GM21515 (cell line): ENCODE measurements around the gene TUBA8.
"Not testable (repeated sequence)": the region's sequence is repeated elsewhere in the genome, so short reads cannot be mapped to it uniquely, and the experiment has no call there.

Experiments used
- ATAC-seq: cut with Tn5 transposase; IDR thresholded peaks from one replicate; pipeline ENCODE4 v1.9.1; 2021; ENCODE audit not compliant: unreplicated experiment

TUBA8 gene

GRCh38 chr22:18126606-18127005 lies 16.0 kb downstream of the TUBA8 start:
- ATAC-seq, result no peak

DNA sequence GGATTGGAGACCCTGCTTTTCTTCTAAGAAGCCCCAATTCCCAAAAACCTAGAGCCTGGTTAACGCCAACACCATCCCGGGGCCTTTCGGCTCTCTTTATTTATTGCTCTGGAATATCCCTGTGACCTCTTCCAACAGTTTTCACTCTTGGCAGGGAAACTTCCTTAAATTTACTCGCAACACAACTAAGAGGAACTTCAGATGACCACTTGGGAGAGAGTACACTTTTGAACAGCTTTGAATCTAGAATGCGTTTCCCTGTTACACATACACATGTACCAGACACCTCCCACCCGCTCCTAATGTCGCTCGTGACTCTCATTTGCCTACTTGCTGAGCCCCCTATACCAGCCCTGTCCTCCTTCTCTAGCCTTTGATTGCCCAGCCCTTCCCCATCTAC lies 19.4 kb downstream of the TUBA8 start:
- ATAC-seq, result no peak

GRCh38 chr22:18130699-18131429 lies 20.3 kb downstream of the TUBA8 start:
- no peak for ATAC-seq

- ATAC-seq, result no peak
Measured at GRCh38 chr22:18133452-18133851, 22.8 kb downstream of the TUBA8 start.

DNA sequence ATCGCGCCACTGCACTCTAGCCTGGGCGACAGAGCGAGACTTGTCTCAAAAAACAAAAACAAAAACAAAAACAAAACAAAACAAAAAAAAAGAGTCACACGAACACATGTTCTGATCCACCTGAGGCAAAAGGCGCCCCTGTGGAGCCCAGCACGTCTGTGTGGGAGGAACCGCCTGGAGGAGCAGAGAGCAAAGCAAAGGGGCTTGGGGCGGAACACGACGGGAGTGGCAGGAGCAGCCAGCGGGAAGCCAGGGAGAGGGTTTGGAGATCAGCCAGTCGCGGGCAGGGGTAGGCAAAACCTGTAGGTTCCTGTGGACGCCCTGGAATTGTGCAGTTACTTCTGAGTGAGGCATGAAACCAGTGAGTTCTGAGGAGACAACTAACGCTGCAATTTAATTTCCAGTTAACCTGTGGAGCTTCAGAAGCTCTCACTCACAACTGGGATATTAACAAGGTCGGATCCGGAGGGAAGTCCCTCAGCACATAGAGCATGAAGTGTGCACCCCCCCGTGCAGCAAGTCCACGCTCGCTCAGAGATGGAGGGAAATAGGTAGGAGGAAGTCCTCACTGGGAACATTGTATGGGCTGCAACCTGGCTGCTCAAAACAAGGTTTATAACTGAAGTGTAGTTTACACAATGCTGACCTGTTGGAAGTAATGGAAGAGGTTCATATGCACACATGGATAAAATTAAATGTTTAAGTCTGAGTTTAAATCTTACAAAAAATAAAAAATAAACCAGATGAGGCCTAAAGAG lies 26.1 kb downstream of the TUBA8 start:
- no peak for ATAC-seq

DNA sequence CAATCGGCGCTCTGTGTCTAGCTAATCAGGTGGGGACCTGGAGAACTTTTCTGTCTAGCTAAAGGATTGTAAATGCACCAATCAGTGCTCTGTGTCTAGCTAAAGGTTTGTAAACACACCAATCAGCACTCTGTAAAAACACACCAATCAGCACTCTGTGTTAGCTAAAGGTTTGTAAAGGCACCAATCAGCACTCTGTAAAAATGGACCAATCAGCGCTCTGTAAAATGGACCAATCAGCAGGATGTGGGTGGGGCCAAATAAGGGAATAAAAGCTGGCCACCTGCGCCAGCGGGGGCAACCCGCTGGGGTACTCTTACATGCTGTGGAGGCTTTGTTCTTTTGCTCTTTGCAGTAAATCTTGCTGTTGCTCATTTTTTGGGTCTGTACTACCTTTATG lies 30.4 kb downstream of the TUBA8 start:
- ATAC-seq, result not testable (repeated sequence)

- ATAC-seq, result no peak
Measured at GRCh38 chr22:18144105-18144504, 33.5 kb downstream of the TUBA8 start.

DNA sequence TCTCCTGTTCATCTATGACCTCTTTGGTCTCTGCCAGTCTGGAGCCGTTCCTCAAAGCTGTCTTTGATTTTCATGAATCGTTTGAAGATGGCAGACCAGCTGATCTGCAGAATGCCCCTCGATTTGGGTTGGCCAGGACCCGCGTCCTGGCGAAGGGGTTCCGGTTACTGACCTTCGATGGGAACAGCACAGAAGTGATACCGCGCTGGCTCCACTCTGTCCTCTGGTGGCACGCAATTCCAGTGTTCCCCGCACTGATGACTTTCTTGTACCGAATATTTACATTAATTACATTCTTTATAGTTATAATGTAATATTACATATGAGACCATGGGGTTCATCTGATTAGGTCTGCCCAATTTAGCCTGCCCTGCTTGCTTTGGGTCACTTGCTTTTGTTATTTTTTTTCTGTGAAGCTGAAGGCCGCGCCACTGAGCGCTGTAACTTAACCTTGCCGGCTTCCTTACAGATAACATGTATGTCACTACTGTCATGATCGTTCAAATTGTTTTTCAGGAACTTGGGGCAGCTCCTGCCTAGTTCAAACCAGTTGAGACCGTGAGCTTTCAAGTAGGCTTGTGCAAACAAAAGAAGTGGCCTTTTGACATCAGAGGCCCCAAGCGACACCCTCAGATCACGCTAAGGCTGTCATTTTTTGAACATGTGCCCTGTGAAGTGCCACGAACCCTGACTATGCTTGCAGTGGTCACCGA lies 35.2 kb downstream of the TUBA8 start:
- ATAC-seq, result no peak

DNA sequence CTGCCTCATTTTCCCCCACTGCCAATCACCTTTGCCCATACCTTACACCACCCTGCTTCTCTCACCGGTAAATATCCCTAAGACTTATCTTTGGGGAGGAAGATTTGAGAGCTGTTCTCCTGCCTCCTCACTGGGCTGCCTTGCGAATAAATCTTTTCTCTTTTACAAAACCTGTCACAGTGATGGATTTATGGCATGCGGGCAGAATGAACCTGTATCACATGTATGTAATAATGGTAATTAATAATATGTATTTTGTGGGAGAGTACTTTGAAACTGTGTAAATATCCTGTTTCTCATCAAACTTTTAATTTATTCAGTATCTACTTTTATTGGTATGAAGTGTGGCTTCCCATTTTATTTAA lies 35.8 kb downstream of the TUBA8 start:
- no peak for ATAC-seq

- no peak for ATAC-seq
Measured at GRCh38 chr22:18147791-18148190, 37.2 kb downstream of the TUBA8 start.

DNA sequence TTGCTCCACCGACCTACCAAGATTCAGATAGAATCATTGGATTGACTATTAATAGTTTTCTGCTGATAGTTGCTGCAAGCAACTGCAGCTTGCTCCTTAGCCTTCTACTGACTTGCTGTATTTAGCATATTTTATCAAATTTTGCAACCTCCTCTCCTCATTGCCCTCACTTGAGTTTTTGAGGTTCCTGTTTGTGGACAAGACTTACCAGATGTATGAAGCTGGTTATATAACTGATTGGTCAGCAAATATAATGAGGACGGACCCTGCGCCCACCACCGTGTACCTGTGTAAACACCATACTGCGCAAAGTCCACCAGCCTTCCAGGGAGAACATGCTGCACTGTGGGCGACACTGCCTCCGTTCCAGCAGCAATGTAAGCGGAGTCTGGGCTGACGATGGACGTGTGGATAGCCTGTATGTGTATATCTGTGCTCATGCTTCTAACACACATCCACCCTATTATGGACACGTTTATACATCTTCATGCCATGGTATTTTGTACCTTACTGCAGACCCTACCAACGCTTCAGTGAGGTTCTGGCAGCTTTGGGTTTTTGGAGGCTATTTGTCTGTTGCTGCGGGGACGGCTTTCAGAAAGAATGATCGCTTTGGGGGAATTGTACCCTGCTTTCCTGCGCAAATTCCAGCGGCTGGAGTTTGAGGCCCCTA lies 37.8 kb downstream of the TUBA8 start:
- ATAC-seq, result no peak

- no peak for ATAC-seq
Measured at GRCh38 chr22:18152519-18152918, 41.9 kb downstream of the TUBA8 start.

DNA sequence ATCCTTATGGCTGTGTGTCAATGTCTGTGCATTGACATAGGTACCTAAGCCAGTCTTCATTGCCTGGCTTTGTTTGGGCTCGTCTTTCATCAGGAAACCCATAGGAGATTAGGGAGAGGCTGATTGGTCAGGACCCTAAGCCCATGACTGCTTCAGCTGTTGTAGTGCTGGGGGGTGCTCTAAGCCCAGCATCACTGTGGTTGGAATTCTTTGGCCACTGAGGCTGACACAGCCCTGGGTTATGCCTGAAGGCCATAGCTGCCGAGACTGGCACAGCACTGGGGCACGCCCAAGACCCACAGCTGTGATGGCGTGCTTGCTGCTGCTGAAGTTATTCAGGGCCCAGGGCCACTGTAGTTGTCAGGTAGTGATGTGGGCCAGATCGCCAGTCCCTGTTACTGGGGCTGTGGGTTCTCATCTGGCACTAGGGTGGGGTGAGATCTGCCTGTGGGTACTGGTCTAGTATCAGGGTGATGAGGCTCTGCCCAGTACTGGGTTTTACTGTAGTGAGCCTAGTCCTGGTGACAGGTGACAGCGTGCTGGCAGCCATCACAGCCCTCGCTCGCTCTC lies 44.3 kb downstream of the TUBA8 start:
- ATAC-seq, result no peak

DNA sequence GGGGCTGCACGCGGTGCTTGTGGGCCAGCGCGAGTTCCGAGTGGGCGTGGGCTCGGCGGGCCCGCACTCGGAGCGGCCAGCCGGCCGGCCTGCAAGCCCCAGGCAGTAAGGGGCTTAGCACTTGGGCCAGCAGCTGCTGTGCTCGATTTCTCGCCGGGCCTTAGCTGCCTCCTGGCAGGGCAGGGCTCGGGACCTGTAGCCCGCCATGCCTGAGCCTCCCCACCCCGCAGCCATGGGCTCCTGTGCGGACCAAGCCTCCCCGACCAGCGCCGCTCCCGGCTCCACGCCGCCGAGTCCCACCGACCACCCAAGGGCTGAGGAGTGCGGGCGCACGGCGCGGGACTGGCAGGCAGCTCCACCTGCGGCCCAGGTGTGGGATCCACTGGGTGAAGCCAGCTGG lies 44.9 kb downstream of the TUBA8 start:
- ATAC-seq, result not testable (repeated sequence)

GRCh38 chr22:18156878-18157713 lies 46.5 kb downstream of the TUBA8 start:
- no peak for ATAC-seq

- ATAC-seq, result no peak
Measured at GRCh38 chr22:18157714-18158028, 47.1 kb downstream of the TUBA8 start.

- ATAC-seq, result not testable (repeated sequence)
Measured at GRCh38 chr22:18160641-18161040, 50.0 kb downstream of the TUBA8 start.

DNA sequence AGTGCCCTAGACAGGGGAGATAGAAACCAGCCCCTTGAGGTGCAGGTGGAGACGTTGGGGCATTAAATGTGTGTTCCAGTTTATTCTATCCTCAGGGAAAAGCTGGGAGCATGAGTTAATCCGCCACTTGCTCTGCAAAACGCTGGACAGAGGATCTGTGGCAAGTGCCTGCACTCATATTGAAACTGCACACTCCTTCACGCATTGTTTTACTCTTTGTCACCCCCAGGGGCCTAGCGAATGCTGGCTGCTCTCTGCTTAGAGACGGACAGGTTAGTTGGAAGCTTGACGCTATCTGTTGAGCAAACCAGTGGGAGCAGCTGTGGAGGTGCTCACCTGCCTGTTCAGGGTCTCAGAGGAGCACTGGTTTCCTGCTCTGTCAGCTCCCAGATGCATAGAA lies 53.2 kb downstream of the TUBA8 start:
- ATAC-seq, result peak; percentile 68

DNA sequence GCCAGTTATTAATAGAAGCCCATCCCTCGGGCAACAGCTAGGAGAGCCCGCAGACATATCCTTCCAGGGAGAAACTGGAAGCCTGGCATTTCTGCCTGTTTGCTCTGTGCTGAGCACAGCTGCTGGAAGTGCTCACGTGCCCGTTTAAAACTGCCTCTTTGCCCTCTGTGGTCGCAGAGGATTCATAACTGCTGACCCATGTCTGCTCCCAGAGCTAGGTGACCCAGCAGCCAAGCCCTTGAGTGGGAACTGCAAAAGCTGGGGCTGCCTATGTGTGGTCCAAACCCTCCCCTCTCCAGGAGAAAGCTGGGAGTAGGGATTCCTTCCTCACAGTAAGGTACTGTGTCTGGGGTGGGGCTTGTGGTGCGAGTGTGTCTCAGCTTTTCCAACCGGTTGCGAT lies 54.0 kb downstream of the TUBA8 start:
- not testable (repeated sequence) for ATAC-seq

DNA sequence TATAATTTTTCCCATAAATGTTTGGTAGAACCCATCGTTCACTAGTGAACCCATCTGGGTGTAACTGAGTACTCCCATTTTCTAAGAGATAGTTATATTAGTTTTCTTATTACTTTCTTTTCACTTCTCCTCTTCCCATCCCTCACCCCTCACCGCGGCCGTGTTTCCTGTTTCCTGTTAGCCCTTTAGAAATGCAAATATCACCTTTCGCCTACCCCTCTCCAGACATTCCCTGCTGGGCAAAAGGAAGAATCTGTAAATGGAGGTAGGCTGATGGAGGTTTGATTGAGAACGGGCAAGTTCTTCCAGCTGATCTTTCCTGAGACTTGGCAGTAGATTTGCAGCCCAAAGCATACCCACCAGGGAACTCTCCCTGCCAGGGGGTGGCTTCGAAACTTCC lies 54.7 kb downstream of the TUBA8 start:
- ATAC-seq, result not testable (repeated sequence)
